H9 (cell line): ENCODE measurements around the gene LRP2. TPM values are rescaled to one million over a fixed set of nuclear protein-coding genes. Genes with fewer than 3 reads are reported as not detected.
"Not testable (repeated sequence)": the region's sequence is repeated elsewhere in the genome, so short reads cannot be mapped to it uniquely, and the experiment has no call there.

Experiments used
- DNase-seq: peaks from one replicate; pipeline ENCODE4 v3.0.0-alpha.2; 2017
- H2AFZ ChIP-seq: one replicate; pipeline ENCODE4 v1.6.1; 2013; ENCODE audit warnings: mild to moderate bottlenecking, low read length, control low read depth, moderate library complexity
- H2AK5ac ChIP-seq: 2 replicates; pipeline ENCODE4 v1.6.1; 2013; ENCODE audit warnings: low read length, control low read depth, mixed read lengths; ENCODE audit not compliant: insufficient read length
- H2BK120ac ChIP-seq: one replicate; pipeline ENCODE4 v1.6.1; 2013; ENCODE audit warnings: low read depth, mild to moderate bottlenecking, low read length, control low read depth, inconsistent platforms; ENCODE audit not compliant: poor library complexity, severe bottlenecking
- H2BK12ac ChIP-seq: 2 replicates; pipeline ENCODE4 v1.6.1; 2013; ENCODE audit warnings: low read length, control low read depth, mixed read lengths, low read depth; ENCODE audit not compliant: insufficient read length
- H2BK15ac ChIP-seq: 2 replicates; pipeline ENCODE4 v1.6.1; 2013; ENCODE audit warnings: low read depth, low read length, control low read depth
- H2BK20ac ChIP-seq: one replicate; pipeline ENCODE4 v1.6.1; 2013; ENCODE audit warnings: low read depth, mild to moderate bottlenecking, low read length, control low read depth, inconsistent platforms; ENCODE audit not compliant: poor library complexity, severe bottlenecking
- H2BK5ac ChIP-seq: 2 replicates; pipeline ENCODE4 v1.6.1; 2013; ENCODE audit warnings: low read length, control low read depth, mixed read lengths; ENCODE audit not compliant: insufficient read length
- H3K14ac ChIP-seq: 2 replicates; pipeline ENCODE4 v1.6.1; 2013; ENCODE audit warnings: low read length, control low read depth; ENCODE audit not compliant: insufficient read depth
- H3K18ac ChIP-seq: 2 replicates; pipeline ENCODE4 v1.6.1; 2013; ENCODE audit warnings: low read depth, mild to moderate bottlenecking, mixed read lengths, low read length, control low read depth; ENCODE audit not compliant: insufficient read length
- H3K23ac ChIP-seq: 2 replicates; pipeline ENCODE4 v1.6.1; 2013; ENCODE audit warnings: low read length, control low read depth, mixed read lengths, low read depth; ENCODE audit not compliant: insufficient read length
- H3K23me2 ChIP-seq: 2 replicates; pipeline ENCODE4 v1.6.1; 2013; ENCODE audit warnings: low read depth, mild to moderate bottlenecking, mixed read lengths, low read length, control low read depth; ENCODE audit not compliant: insufficient read length, poor library complexity, severe bottlenecking
- H3K27ac ChIP-seq: 2 replicates; pipeline ENCODE4 v1.5.1; 2013; ENCODE audit warnings: low read length, control low read depth, mixed read lengths, low read depth; ENCODE audit not compliant: insufficient read length
- H3K27me3 ChIP-seq: 2 replicates; pipeline ENCODE4 v1.6.1; 2013; ENCODE audit warnings: low read length, control low read depth, inconsistent platforms; ENCODE audit not compliant: insufficient read depth
- H3K4ac ChIP-seq: 2 replicates; pipeline ENCODE4 v1.6.1; 2013; ENCODE audit warnings: low read depth, mild to moderate bottlenecking, control low read depth, inconsistent platforms, low read length, moderate library complexity
- H3K4me1 ChIP-seq: 2 replicates; pipeline ENCODE4 v1.6.1; 2013; ENCODE audit warnings: low read length, control low read depth, inconsistent platforms; ENCODE audit not compliant: insufficient read depth
- H3K4me2 ChIP-seq: 2 replicates; pipeline ENCODE4 v1.6.1; 2013; ENCODE audit warnings: low read length, control low read depth, mixed read lengths; ENCODE audit not compliant: insufficient read length, insufficient read depth
- H3K56ac ChIP-seq: 2 replicates; pipeline ENCODE4 v1.6.1; 2013; ENCODE audit warnings: low read depth, mild to moderate bottlenecking, mixed read lengths, low read length, control low read depth; ENCODE audit not compliant: insufficient read length
- H3K79me1 ChIP-seq: 2 replicates; pipeline ENCODE4 v1.6.1; 2013; ENCODE audit warnings: low read depth, mild to moderate bottlenecking, moderate library complexity, low read length, control low read depth, inconsistent platforms; ENCODE audit not compliant: insufficient read depth, poor library complexity, severe bottlenecking
- H3K79me2 ChIP-seq: 2 replicates; pipeline ENCODE4 v1.6.1; 2013; ENCODE audit warnings: low read length, control low read depth, inconsistent platforms; ENCODE audit not compliant: insufficient read depth
- H3K9ac ChIP-seq: 2 replicates; pipeline ENCODE4 v1.6.1; 2013; ENCODE audit warnings: low read length, control low read depth, mixed read lengths; ENCODE audit not compliant: insufficient read length; ENCODE audit errors: extremely low read depth
- H3K9me3 ChIP-seq: one replicate; pipeline ENCODE4 v1.6.1; 2013; ENCODE audit warnings: low read depth, low read length, inconsistent platforms; ENCODE audit not compliant: control insufficient read depth
- H3T11ph ChIP-seq: one replicate; pipeline ENCODE4 v1.6.1; 2013; ENCODE audit warnings: mild to moderate bottlenecking, low read length, control low read depth, inconsistent platforms
- H4K20me1 ChIP-seq: one replicate; pipeline ENCODE4 v1.6.1; 2013; ENCODE audit not compliant: control insufficient read depth, insufficient read length, insufficient read depth
- H4K5ac ChIP-seq: 2 replicates; pipeline ENCODE4 v1.6.1; 2013; ENCODE audit warnings: low read depth, mild to moderate bottlenecking, mixed read lengths, low read length, control low read depth; ENCODE audit not compliant: insufficient read length
- H4K8ac ChIP-seq: replicated peaks from 2 replicates; pipeline ENCODE4 v1.6.1; 2013; ENCODE audit warnings: low read length, control low read depth, mixed read lengths, low read depth; ENCODE audit not compliant: insufficient read length
- H4K91ac ChIP-seq: 2 replicates; pipeline ENCODE4 v1.6.1; 2013; ENCODE audit warnings: low read depth, mild to moderate bottlenecking, moderate library complexity, mixed read lengths, low read length, control low read depth; ENCODE audit not compliant: insufficient read length
- H3K27ac Mint-ChIP-seq, 3 experiments: 2 replicates in 2 of 3; 3 replicates in 1 of 3; pipeline ENCODE4 v1.8.0; 2020 to 2021; ENCODE audit warnings: mixed read lengths in 3 of 3, mild to moderate bottlenecking in 1 of 3, moderate library complexity in 1 of 3
- H3K27me3 Mint-ChIP-seq: 2 replicates; pipeline ENCODE4 v1.8.0; 2021; ENCODE audit warnings: low read depth, mild to moderate bottlenecking, moderate library complexity, mixed read lengths
- H3K36me3 Mint-ChIP-seq, 3 experiments: 2 replicates in 2 of 3; 3 replicates in 1 of 3; pipeline ENCODE4 v1.8.0; 2020 to 2021; ENCODE audit warnings: low read depth in 3 of 3, mixed read lengths in 3 of 3; ENCODE audit not compliant: insufficient read depth in 1 of 3
- H3K4me1 Mint-ChIP-seq, 2 experiments: 2 replicates each; pipeline ENCODE4 v1.8.0; 2020; ENCODE audit warnings: mixed read lengths in 2 of 2
- H3K4me3 Mint-ChIP-seq, 2 experiments: 2 replicates in 1 of 2; 3 replicates in 1 of 2; pipeline ENCODE4 v1.8.0; 2020 to 2021; ENCODE audit warnings: mild to moderate bottlenecking in 2 of 2, mixed read lengths in 2 of 2, moderate library complexity in 1 of 2
- H3K9me3 Mint-ChIP-seq, 2 experiments: 2 replicates in 1 of 2; 3 replicates in 1 of 2; pipeline ENCODE4 v1.8.0; 2020; ENCODE audit warnings: mild to moderate bottlenecking in 2 of 2, mixed read lengths in 2 of 2, moderate library complexity in 1 of 2
- WGBS: extraction: QIAGEN DNeasy Blood & Tissue Kit; methylation state at CpG from one replicate; pipeline ENCODE4 v1.1.7; 2013; ENCODE audit warnings: missing lambda C conversion rate, low lambda C conversion rate, mixed read lengths; ENCODE audit not compliant: insufficient read length; ENCODE audit errors: extremely low coverage; 5-methylcytosine and 5-hydroxymethylcytosine counted together
- total RNA-seq: library from RNA; stranded (reverse); gene quantifications from 2 replicates; pipeline ENCODE4 v1.2.1, GENCODE V29; 2021

The LRP2 gene
- total RNA-seq, 1 experiment from 2014 or later, result 1.4 TPM

DNA sequence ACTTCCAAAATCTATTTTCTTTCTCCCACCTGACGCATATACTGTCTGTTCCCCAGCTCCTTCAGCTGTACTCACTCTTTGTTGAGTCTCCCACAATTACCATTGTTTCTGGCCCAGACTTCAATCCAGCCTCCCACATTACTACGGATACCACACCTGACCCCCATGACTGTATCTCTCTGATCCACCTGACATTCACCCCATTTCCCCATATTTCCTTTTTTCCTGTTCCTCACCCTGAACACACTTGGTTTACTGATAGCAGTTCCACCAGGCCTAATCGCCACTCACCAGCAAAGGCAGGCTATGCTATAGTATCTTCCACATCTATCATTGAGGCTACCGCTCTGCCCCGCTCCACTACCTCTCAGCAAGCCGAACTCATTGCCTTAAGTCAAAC, 228.1 kb downstream of the LRP2 start:
- not testable (repeated sequence) for H2BK5ac ChIP-seq, H3K79me1 ChIP-seq, H3K27ac ChIP-seq, H2BK15ac ChIP-seq, H3K27ac Mint-ChIP-seq, H2BK120ac ChIP-seq, H3K4me1 ChIP-seq, H3K14ac ChIP-seq, H3K9me3 Mint-ChIP-seq, H3K4me2 ChIP-seq, H3T11ph ChIP-seq, H2BK20ac ChIP-seq, H3K9me3 ChIP-seq, H3K23me2 ChIP-seq, H3K9ac ChIP-seq, H4K5ac ChIP-seq, H3K4me3 Mint-ChIP-seq, H4K20me1 ChIP-seq, H3K18ac ChIP-seq, DNase-seq, H3K27me3 Mint-ChIP-seq, H3K27me3 ChIP-seq, H3K4ac ChIP-seq, H4K91ac ChIP-seq, H3K56ac ChIP-seq, H3K79me2 ChIP-seq, H4K8ac ChIP-seq, H2AK5ac ChIP-seq, H3K23ac ChIP-seq, H3K36me3 Mint-ChIP-seq, H2BK12ac ChIP-seq, H2AFZ ChIP-seq
- no CpG with 5 or more reads among the region's 6 CpGs for WGBS
- H3K4me1 Mint-ChIP-seq, result peaks cover 16 to 17% of the 10 kb centered on the region in 2 experiments
